Esophagus muscularis mucosa (tissue), 4 donors: ENCODE data around the gene XPO4. TPM values are rescaled to one million over a fixed set of nuclear protein-coding genes. Genes with fewer than 3 reads are reported as not detected.
"Not testable (repeated sequence)": the region's sequence is repeated elsewhere in the genome, so short reads cannot be mapped to it uniquely, and the experiment has no call there.

Experiments used
- DNase-seq: peaks from one replicate; pipeline ENCODE4 v3.0.0-alpha.2; 2017; ENCODE audit errors: extremely low spot score
- H3K27ac ChIP-seq, 4 donors: fragments of 200-600 bp; sonication (generic); replicated peaks in 1 of 4; 1 replicate in 3 of 4; 2 replicates in 1 of 4; pipeline ENCODE4 v1.5.1; 2016 to 2019; ENCODE audit warnings: mild to moderate bottlenecking in 1 of 4
- H3K27me3 ChIP-seq, 4 donors: fragments of 200-600 bp; sonication (generic); one replicate each; pipeline versions ENCODE4 v1.5.1 to v1.6.0; 2016 to 2019
- H3K36me3 ChIP-seq, 4 donors: fragments of 200-600 bp; sonication (generic); one replicate each; pipeline ENCODE4 v1.5.1; 2016 to 2019
- H3K4me1 ChIP-seq, 4 donors: fragments of 200-600 bp; sonication (generic); one replicate each; pipeline ENCODE4 v1.5.1; 2016 to 2019
- H3K4me3 ChIP-seq, 4 donors: fragments of 200-600 bp; sonication (generic); 1 replicate in 2 of 4; 2 replicates in 2 of 4; pipeline ENCODE4 v1.5.1; 2016 to 2019; ENCODE audit warnings: mild to moderate bottlenecking in 4 of 4, moderate library complexity in 1 of 4
- H3K9me3 ChIP-seq, 4 donors: fragments of 200-600 bp; sonication (generic); 1 replicate in 3 of 4; 2 replicates in 1 of 4; pipeline ENCODE4 v1.5.1; 2016 to 2019
- CTCF ChIP-seq, 3 experiments: fragments of 200-600 bp in 2 of 3; fragments of 450-650 bp in 1 of 3; sonication (generic) in 2 of 3; IDR thresholded peaks; one replicate each; pipeline ENCODE4 v1.5.1; 2017 to 2019; ENCODE audit warnings: antibody characterized with exemption in 3 of 3, mild to moderate bottlenecking in 2 of 3, moderate library complexity in 1 of 3
- EP300 ChIP-seq: sonication (generic); formaldehyde crosslinking; IDR thresholded peaks from one replicate; pipeline ENCODE4 v1.6.1; 2017; ENCODE audit warnings: antibody characterized with exemption
- POLR2A ChIP-seq: fragments of 450-650 bp; IDR thresholded peaks from one replicate; pipeline ENCODE4 v1.6.1; 2017; ENCODE audit warnings: antibody characterized with exemption, moderate library complexity, mild to moderate bottlenecking, low read depth
- POLR2AphosphoS5 ChIP-seq, 2 donors: sonication (generic); formaldehyde crosslinking; IDR thresholded peaks; one replicate each; pipeline ENCODE4 v1.6.1; 2017; ENCODE audit warnings: antibody characterized with exemption in 2 of 2
- WGBS: methylation state at CpG from one replicate; pipeline ENCODE4 v1.1.5; 2018; 5-methylcytosine and 5-hydroxymethylcytosine counted together
- intact Hi-C: fragments of 100-400 bp; cut with DNase I; formaldehyde crosslinking; loops from one replicate; pipeline ENCODE4 v1.15.1; 2023
- total RNA-seq, 4 donors: library from RNA; depleted of rRNA; stranded (reverse); fragments of >200 nt; gene quantifications; one replicate each; pipeline versions ENCODE4 v1.1.0 to v1.2.1, GENCODE V29; 2016

The XPO4 gene
- total RNA-seq, 4 donors from 2014 or later: 12.6 to 17.3 (median 15.2) TPM

DNA sequence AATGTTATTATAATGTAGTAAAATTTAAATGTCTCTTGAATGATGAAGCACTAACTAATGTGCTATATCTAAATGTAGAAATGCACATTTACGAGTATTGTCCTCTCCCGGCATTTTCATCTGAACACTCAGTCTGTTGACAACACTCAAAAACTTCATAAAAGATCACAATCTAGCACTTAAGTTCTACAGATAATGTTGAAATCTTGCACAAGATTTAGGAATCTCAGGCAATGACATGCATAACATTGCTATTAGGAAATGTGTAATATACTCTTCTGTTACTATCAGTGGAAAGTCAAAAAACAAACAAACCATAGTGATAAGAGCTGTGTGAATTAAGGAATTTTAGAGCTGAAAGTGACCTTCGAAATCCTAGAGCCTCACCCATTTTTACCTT is 37.5 kb upstream of the XPO4 start:
- TF ChIP-seq CTCF (IDR thresholded peaks at IDR 0.05): no peak
- TF ChIP-seq POLR2A: no peak
- TF ChIP-seq POLR2AphosphoS5 (IDR thresholded peaks at IDR 0.05): no peak
- TF ChIP-seq EP300: no peak
- peak overlapping the region in 1 of 4 donors; percentile 14 for H3K27ac ChIP-seq
- DNase-seq: no peak
- intact Hi-C loops: loop anchor here (5.0 kb wide), 2 partner anchors 127 to 237 kb away; partner anchors contain the start of genes MRPL57 and SKA3
- no peak overlapping the region for H3K4me3 ChIP-seq
- peaks cover 8 to 17% (median 12%) of the 10 kb centered on the region in 4 donors for H3K4me1 ChIP-seq
- H3K9me3 ChIP-seq: no peaks in the 10 kb centered on the region
- no peaks in the 10 kb centered on the region for H3K27me3 ChIP-seq
- 77% methylated on average over 3 of the region's 3 CpGs for WGBS
- no peaks in the 10 kb centered on the region for H3K36me3 ChIP-seq

- H3K9me3 ChIP-seq: no peaks in the 10 kb centered on the region
- intact Hi-C loops: loop anchor here (5.0 kb wide), 2 partner anchors 128 to 238 kb away; partner anchors contain the start of genes MRPL57 and SKA3
- H3K4me3 ChIP-seq: no peak overlapping the region
- peak overlapping the region in 1 of 4 donors; percentile 14 for H3K27ac ChIP-seq
- no peaks in the 10 kb centered on the region for H3K36me3 ChIP-seq
- H3K4me1 ChIP-seq: peaks cover 8 to 17% (median 12%) of the 10 kb centered on the region in 4 donors
- no peak for TF ChIP-seq EP300
- no peak for TF ChIP-seq POLR2AphosphoS5 (IDR thresholded peaks at IDR 0.05)
- no peak for TF ChIP-seq CTCF (IDR thresholded peaks at IDR 0.05)
- TF ChIP-seq POLR2A: no peak
- 35% methylated on average over 4 of the region's 4 CpGs for WGBS
- no peaks in the 10 kb centered on the region for H3K27me3 ChIP-seq
- no peak for DNase-seq
Measured at GRCh38 chr13:20939662-20940061, 37.1 kb upstream of the XPO4 start.

- 88% methylated on average over 6 of the region's 6 CpGs for WGBS
- no peak overlapping the region for H3K4me3 ChIP-seq
- H3K27me3 ChIP-seq: no peaks in the 10 kb centered on the region
- H3K9me3 ChIP-seq: no peaks in the 10 kb centered on the region
- intact Hi-C loops: no loop called here
- no peak overlapping the region for H3K27ac ChIP-seq
- no peak for DNase-seq
- H3K4me1 ChIP-seq: peaks cover 5 to 12% (median 7%) of the 10 kb centered on the region in 4 donors
- H3K36me3 ChIP-seq: no peaks in the 10 kb centered on the region
- TF ChIP-seq CTCF (IDR thresholded peaks at IDR 0.05) (no peak), POLR2AphosphoS5 (IDR thresholded peaks at IDR 0.05) (no peak), EP300 (no peak), POLR2A (no peak)
Measured at GRCh38 chr13:20938302-20938701, 35.8 kb upstream of the XPO4 start.

- H3K4me1 ChIP-seq: no peaks in the 10 kb centered on the region
- H3K27me3 ChIP-seq: no peaks in the 10 kb centered on the region
- no peak overlapping the region for H3K4me3 ChIP-seq
- TF ChIP-seq CTCF (IDR thresholded peaks at IDR 0.05) (no peak), POLR2AphosphoS5 (IDR thresholded peaks at IDR 0.05) (no peak), EP300 (no peak)
- H3K27ac ChIP-seq: no peak overlapping the region
- no peak for DNase-seq
- WGBS: 69% methylated on average over 4 of the region's 4 CpGs
- intact Hi-C loops: no loop called here
- no peaks in the 10 kb centered on the region for H3K36me3 ChIP-seq
- no peaks in the 10 kb centered on the region for H3K9me3 ChIP-seq
Measured at GRCh38 chr13:20927596-20928257, 25.2 kb upstream of the XPO4 start.

DNA sequence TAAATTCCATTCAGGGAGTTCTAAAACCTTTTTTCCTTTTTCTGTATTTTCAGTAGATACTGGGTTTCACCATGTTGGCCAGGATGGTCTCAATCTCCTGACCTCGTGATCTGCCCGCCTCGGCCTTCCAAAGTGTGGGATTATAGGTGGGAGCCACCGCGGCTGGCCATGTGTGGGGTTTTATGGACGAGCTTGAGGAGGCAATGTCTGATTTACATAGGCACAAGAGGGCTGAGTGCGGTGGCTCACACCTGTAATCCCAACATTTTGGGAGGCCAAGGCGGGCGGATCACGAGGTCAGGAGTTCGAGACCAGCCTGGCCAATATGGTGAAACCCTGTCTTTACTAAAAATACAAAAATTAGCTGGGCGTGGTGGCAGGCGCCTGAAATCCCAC is 22.8 kb upstream of the XPO4 start:
- H3K4me3 ChIP-seq, DNase-seq, H3K9me3 ChIP-seq, H3K27ac ChIP-seq, H3K4me1 ChIP-seq, H3K27me3 ChIP-seq, H3K36me3 ChIP-seq: not testable (repeated sequence)
- intact Hi-C loops: loop anchor here (2.0 kb wide), 1 partner anchor 213 kb away; no protein-coding TSS in a partner anchor
- WGBS: 78% methylated on average over 9 of the region's 13 CpGs
